Gastrocnemius medialis (tissue), 4 donors: ENCODE results near the gene SCN4B. TPM values are rescaled to one million over a fixed set of nuclear protein-coding genes. Genes with fewer than 3 reads are reported as not detected.

Experiments
- ATAC-seq, 2 donors: fragments of 150-250 bp; one replicate each; pipeline ENCODE4 v1.9.1; 2016
- DNase-seq, 2 donors: peaks; one replicate each; pipeline ENCODE4 v3.0.0-alpha.2; 2019
- H3K27ac ChIP-seq, 4 donors: fragments of 200-600 bp; sonication (generic); 1 replicate in 1 of 4; 2 replicates in 3 of 4; pipeline ENCODE4 v1.5.1; 2016 to 2018; ENCODE audit warnings: mild to moderate bottlenecking in 2 of 4, moderate library complexity in 1 of 4
- H3K27me3 ChIP-seq, 3 donors: fragments of 200-600 bp; sonication (generic) in 2 of 3; 1 replicate in 1 of 3; 2 replicates in 2 of 3; pipeline versions ENCODE4 v1.5.1 to v1.6.0; 2016 to 2019; ENCODE audit warnings: mild to moderate bottlenecking in 1 of 3, moderate library complexity in 1 of 3
- H3K36me3 ChIP-seq, 2 donors: fragments of 200-600 bp; sonication (generic) in 1 of 2; one replicate each; pipeline ENCODE4 v1.5.1; 2017 to 2018
- H3K4me1 ChIP-seq, 2 donors: fragments of 200-600 bp; sonication (generic) in 1 of 2; one replicate each; pipeline ENCODE4 v1.5.1; 2016 to 2017; ENCODE audit warnings: mild to moderate bottlenecking in 2 of 2
- H3K4me3 ChIP-seq, 4 donors: fragments of 200-600 bp; sonication (generic) in 3 of 4; 1 replicate in 1 of 4; 2 replicates in 3 of 4; pipeline ENCODE4 v1.5.1; 2016 to 2019; ENCODE audit warnings: mild to moderate bottlenecking in 2 of 4
- H3K9me3 ChIP-seq, 3 donors: fragments of 200-600 bp; sonication (generic) in 2 of 3; 1 replicate in 1 of 3; 2 replicates in 2 of 3; pipeline ENCODE4 v1.5.1; 2016 to 2019
- CTCF ChIP-seq, 5 experiments: fragments of 450-650 bp in 3 of 5; fragments of 200-600 bp in 2 of 5; sonication (generic) in 2 of 5; IDR thresholded peaks in 4 of 5; conservative IDR thresholded peaks in 1 of 5; 1 replicate in 4 of 5; 2 replicates in 1 of 5; pipeline ENCODE4 v1.5.1; 2016 to 2019; ENCODE audit warnings: antibody characterized with exemption in 5 of 5, mild to moderate bottlenecking in 3 of 5, moderate library complexity in 3 of 5
- POLR2A ChIP-seq, 2 donors: fragments of 450-650 bp; IDR thresholded peaks; one replicate each; pipeline ENCODE4 v1.6.1; 2017; ENCODE audit warnings: antibody characterized with exemption in 2 of 2, mild to moderate bottlenecking in 2 of 2, moderate library complexity in 2 of 2
- in situ Hi-C, 4 donors: fragments of 200-750 bp; cut with MboI; loops; one replicate each; pipeline versions ENCODE4 v1.15.0 to v1.8.0; 2017; ENCODE audit warnings: low sequenced_read_pairs in 4 of 4
- intact Hi-C: fragments of 100-400 bp; cut with DNase I; formaldehyde crosslinking; loops from one replicate; pipeline ENCODE4 v1.15.1; 2023; ENCODE audit warnings: low total_unique reads
- total RNA-seq, 4 donors: library from RNA; depleted of rRNA; stranded (reverse); fragments of >200 nt; gene quantifications; one replicate each; pipeline versions ENCODE4 v1.1.0 to v1.2.3, GENCODE V29; 2016

The SCN4B gene
- total RNA-seq, 4 donors from 2014 or later, result 3.5 to 16.3 (median 6.5) TPM

- H3K4me3 ChIP-seq, result no peak overlapping the region
- DNase-seq (no peak), ATAC-seq (no peak)
- no peaks in the 10 kb centered on the region for H3K36me3 ChIP-seq
- H3K27ac ChIP-seq, result no peak overlapping the region
- TF ChIP-seq POLR2A (IDR thresholded peaks at IDR 0.05) (no peak), CTCF (IDR thresholded peaks at IDR 0.05 in 4 of 5, conservative IDR thresholded peaks at IDR 0.05 in 1 of 5) (no peak)
- no peaks in the 10 kb centered on the region for H3K27me3 ChIP-seq
- H3K4me1 ChIP-seq, result peaks cover 13 to 24% of the 10 kb centered on the region in 2 donors
- intact Hi-C loops, result no loop called here
- in situ Hi-C loops, result no loop called here
- H3K9me3 ChIP-seq, result no peaks in the 10 kb centered on the region
These were observed 48.1 kb downstream of the SCN4B start for GRCh38 chr11:118104491-118104890.

DNA sequence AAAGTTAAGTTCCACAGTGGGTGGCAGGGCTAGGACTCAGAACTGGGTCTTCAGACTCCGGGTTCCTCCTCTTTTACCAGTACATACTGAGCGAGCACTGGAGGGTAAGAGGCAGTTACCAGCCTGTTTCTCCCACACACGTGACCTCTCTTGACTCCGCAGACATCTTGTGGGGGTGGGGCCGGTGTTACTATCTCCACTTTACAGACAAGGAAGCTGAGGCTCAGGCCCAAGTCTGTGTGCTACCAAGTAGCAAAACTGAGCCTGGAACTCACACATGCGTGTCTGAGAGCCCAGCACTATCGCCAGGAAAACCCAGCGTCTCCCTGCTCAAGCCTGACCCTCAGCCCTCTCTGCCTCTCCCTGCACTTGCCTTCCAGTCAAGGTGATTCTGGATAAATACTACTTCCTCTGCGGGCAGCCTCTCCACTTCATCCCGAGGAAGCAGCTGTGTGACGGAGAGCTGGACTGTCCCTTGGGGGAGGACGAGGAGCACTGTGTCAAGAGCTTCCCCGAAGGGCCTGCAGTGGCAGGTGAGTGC lies 49.8 kb downstream of the SCN4B start:
- in situ Hi-C loops, result no loop called here
- ATAC-seq (no peak), DNase-seq (no peak)
- no peaks in the 10 kb centered on the region for H3K9me3 ChIP-seq
- H3K4me3 ChIP-seq, result no peak overlapping the region
- H3K27me3 ChIP-seq, result no peaks in the 10 kb centered on the region
- intact Hi-C loops, result no loop called here
- TF ChIP-seq CTCF (IDR thresholded peaks at IDR 0.05 in 4 of 5, conservative IDR thresholded peaks at IDR 0.05 in 1 of 5) (no peak), POLR2A (IDR thresholded peaks at IDR 0.05) (no peak)
- H3K36me3 ChIP-seq, result no peaks in the 10 kb centered on the region
- H3K4me1 ChIP-seq, result peaks cover 13 to 24% of the 10 kb centered on the region in 2 donors
- no peak overlapping the region for H3K27ac ChIP-seq

DNA sequence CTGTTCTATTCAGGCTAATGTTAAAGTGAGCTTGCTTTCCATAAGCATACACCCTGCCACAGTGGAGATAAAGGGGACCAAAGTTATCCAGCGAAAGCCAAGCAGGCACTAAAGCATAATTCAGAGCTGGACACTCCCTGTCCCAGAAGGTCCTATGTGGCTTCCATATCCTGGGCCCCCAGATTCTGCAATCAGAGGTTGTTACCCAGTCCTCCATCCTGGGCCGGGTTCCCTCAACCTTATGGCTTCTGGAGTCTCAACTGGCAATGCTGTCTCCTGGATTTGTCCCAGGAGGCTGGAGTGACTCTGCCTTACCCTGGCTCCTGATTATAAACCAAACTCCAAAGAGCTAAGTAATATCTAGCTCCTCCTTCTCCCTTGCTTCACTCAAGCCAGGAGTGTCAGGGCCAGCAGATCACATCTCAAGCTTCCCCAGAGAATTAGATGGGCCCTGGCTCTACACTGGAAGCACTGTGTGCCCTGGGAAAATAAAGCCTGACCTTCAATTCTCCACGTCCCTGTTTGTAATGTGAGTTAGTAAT lies 51.9 kb downstream of the SCN4B start:
- TF ChIP-seq CTCF (IDR thresholded peaks at IDR 0.05 in 4 of 5, conservative IDR thresholded peaks at IDR 0.05 in 1 of 5) (no peak), POLR2A (IDR thresholded peaks at IDR 0.05) (no peak)
- ATAC-seq, result peak; percentile 78 to 84
- Histone ChIP-seq H3K36me3 (no peaks in the 10 kb centered on the region), H3K9me3 (no peaks in the 10 kb centered on the region), H3K27ac (peak overlapping the region in 3 of 4 donors; percentile 3 to 71 (median 9)), H3K4me1 (peaks cover 13 to 24% of the 10 kb centered on the region in 2 donors), H3K27me3 (no peaks in the 10 kb centered on the region), H3K4me3 (no peak overlapping the region)
- intact Hi-C loops (no loop called here), in situ Hi-C loops (no loop called here)
- DNase-seq, result peak in 1 of 2 donors; percentile 35

- intact Hi-C loops (no loop called here), in situ Hi-C loops (no loop called here)
- TF ChIP-seq POLR2A (IDR thresholded peaks at IDR 0.05) (no peak), CTCF (IDR thresholded peaks at IDR 0.05 in 4 of 5, conservative IDR thresholded peaks at IDR 0.05 in 1 of 5) (no peak)
- DNase-seq (peak; percentile 36 to 70), ATAC-seq (peak; percentile 86 to 87)
- Histone ChIP-seq H3K9me3 (no peaks in the 10 kb centered on the region), H3K4me3 (no peak overlapping the region), H3K36me3 (no peaks in the 10 kb centered on the region), H3K27me3 (no peaks in the 10 kb centered on the region), H3K4me1 (peaks cover 13 to 24% of the 10 kb centered on the region in 2 donors), H3K27ac (peak overlapping the region in 3 of 4 donors; percentile 9 to 71 (median 31))
These were observed 52.6 kb downstream of the SCN4B start for GRCh38 chr11:118099838-118100556.
